NB4 (cell line): ENCODE data around the gene MPHOSPH10.

ENCODE experiments used
- DNase-seq: peaks from one replicate; pipeline ENCODE4 v3.0.0; 2010; ENCODE audit warnings: low read depth
- H3K4me3 ChIP-seq: one replicate; pipeline ENCODE4 v1.5.1; 2011; ENCODE audit warnings: mild to moderate bottlenecking, low read depth, low read length, moderate library complexity
- CTCF ChIP-seq: IDR thresholded peaks from one replicate; pipeline ENCODE4 v1.5.1; 2012; ENCODE audit warnings: low read depth, low read length
- MAX ChIP-seq: IDR thresholded peaks from 2 replicates; pipeline ENCODE4 v1.6.1; 2011; ENCODE audit warnings: low read depth, low read length
- MYC ChIP-seq: IDR thresholded peaks from 2 replicates; pipeline ENCODE4 v1.6.1; 2011; ENCODE audit warnings: low read depth, low read length
- POLR2A ChIP-seq: IDR thresholded peaks from 2 replicates; pipeline ENCODE4 v1.6.1; 2011; ENCODE audit warnings: mild to moderate bottlenecking; ENCODE audit not compliant: insufficient read length; ENCODE audit errors: extremely low read depth

MPHOSPH10 gene

GRCh38 chr2:71133603-71134002, 3.2 kb downstream of the MPHOSPH10 start:
- H3K4me3 ChIP-seq = no peak overlapping the region
- no peak for DNase-seq
- no peak for TF ChIP-seq MYC
- no peak for TF ChIP-seq MAX
- TF ChIP-seq POLR2A = no peak
- TF ChIP-seq CTCF = no peak

DNA sequence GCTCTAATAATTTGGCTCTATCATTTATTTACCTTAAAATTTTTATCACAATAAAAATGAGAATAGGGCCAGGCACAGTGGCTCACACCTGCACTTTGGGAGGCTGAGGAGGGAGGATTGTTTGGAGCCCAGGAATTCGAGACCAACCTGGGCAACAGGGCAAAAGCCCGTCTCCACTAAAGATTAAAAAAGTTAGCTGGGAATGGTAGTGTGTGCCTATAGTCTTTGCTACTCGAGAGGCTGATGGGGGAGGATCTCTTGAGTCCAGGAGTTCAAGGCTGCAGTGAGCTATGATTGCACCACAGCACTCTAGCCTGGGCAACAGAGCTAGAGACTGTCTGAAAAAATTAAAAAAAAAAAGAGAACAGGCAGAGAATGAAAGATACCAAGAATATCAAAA, 5.7 kb downstream of the MPHOSPH10 start:
- TF ChIP-seq MAX = no peak
- TF ChIP-seq CTCF = no peak
- no peak for TF ChIP-seq MYC
- no peak for TF ChIP-seq POLR2A
- DNase-seq = no peak
- no peak overlapping the region for H3K4me3 ChIP-seq

GRCh38 chr2:71143782-71144181, 13.3 kb downstream of the MPHOSPH10 start:
- no peak for TF ChIP-seq POLR2A
- no peak for TF ChIP-seq MAX
- TF ChIP-seq CTCF = no peak
- TF ChIP-seq MYC = no peak
- H3K4me3 ChIP-seq = no peak overlapping the region
- no peak for DNase-seq

DNA sequence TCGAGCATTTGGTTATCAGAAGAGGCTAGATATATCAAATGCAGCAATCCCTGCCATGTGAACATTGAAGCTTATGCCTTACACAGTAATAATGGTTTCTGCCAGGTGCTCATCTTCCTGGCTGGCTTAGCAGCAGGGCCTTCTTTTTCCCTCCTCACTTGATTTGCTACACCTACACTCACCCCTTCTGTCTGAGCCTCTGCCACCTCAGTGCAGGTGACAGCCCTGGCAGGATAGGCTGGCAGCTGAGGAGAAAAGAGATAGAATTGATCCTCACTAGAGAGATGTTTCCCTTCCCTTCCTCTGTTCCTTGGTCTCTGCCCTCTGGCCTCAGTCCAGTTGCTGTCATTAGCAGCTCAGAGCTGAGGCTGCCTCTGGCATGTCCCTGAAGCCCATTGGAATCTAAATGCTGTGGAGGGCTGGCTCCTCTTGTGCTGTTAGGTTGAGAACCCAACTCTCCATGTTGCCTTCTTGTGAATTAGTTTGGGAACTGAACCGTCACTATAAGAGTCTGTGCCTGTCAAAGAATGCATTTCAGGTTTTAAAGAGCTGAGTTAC, 18.2 kb downstream of the MPHOSPH10 start:
- DNase-seq = no peak
- TF ChIP-seq MYC = no peak
- TF ChIP-seq POLR2A = no peak
- no peak for TF ChIP-seq CTCF
- no peak for TF ChIP-seq MAX
- no peak overlapping the region for H3K4me3 ChIP-seq

GRCh38 chr2:71150082-71150816, 19.8 kb downstream of the MPHOSPH10 start:
- no peak overlapping the region for H3K4me3 ChIP-seq
- DNase-seq = no peak
- TF ChIP-seq CTCF = no peak
- no peak for TF ChIP-seq POLR2A
- no peak for TF ChIP-seq MYC
- TF ChIP-seq MAX = no peak
